ENCODE results near the gene LRRC17. TPM values are rescaled to one million over a fixed set of nuclear protein-coding genes. Genes with fewer than 3 reads are reported as not detected.

The LRRC17 gene
- total and polyA plus RNA-seq, 2 of the 4 experiments (the other 2 are of a cell fraction) = 250 to 280 TPM

- H3K79me1 ChIP-seq (ENCODE audit: low read depth in 1 of 2, low read length in 2 of 2) = no peaks in the 10 kb centered on the region
- no peak overlapping the region for H2BK5ac ChIP-seq (ENCODE audit: low read depth, low read length, poor library complexity, severe bottlenecking)
- H3K4me2 ChIP-seq (ENCODE audit: low read depth, low read length) = no peak overlapping the region
- no peak overlapping the region for H3K56ac ChIP-seq (ENCODE audit: extremely low read depth, insufficient read depth, low read length)
- H2BK15ac ChIP-seq (ENCODE audit: low read depth, low read length) = no peak overlapping the region
- H3K27me3 ChIP-seq (ENCODE audit: control insufficient read depth, insufficient read depth, low read length) = no peaks in the 10 kb centered on the region
- no peak for DNase-seq
- H3K23ac ChIP-seq (ENCODE audit: low read depth, low read length) = no peak overlapping the region
- H4K91ac ChIP-seq (ENCODE audit: insufficient read depth, low read depth, low read length) = no peak overlapping the region
- TF ChIP-seq RAD21 (IDR thresholded peaks at IDR 0.05; ENCODE audit: low read length) = no peak
- no peak for TF ChIP-seq MAFK (IDR thresholded peaks at IDR 0.05; ENCODE audit: low read depth, low read length)
- TF ChIP-seq CTCF (conservative IDR thresholded peaks at IDR 0.05; ENCODE audit: low read depth, low read length) = no peak
- TF ChIP-seq MAZ (IDR thresholded peaks at IDR 0.05; ENCODE audit: borderline replicate concordance, low read depth, low read length) = no peak
- TF ChIP-seq SMC3 (IDR thresholded peaks at IDR 0.05; ENCODE audit: low read depth, low read length) = no peak
- TF ChIP-seq ELK1 (IDR thresholded peaks at IDR 0.05; ENCODE audit: borderline replicate concordance, low read depth, low read length) = no peak
- TF ChIP-seq CHD1 (IDR thresholded peaks at IDR 0.05; ENCODE audit: low read depth, low read length) = no peak
- TF ChIP-seq USF2 (IDR thresholded peaks at IDR 0.05; ENCODE audit: low read depth, low read length) = no peak
- TF ChIP-seq FOS (IDR thresholded peaks at IDR 0.05; ENCODE audit: low read depth, low read length) = no peak
- TF ChIP-seq RCOR1 (IDR thresholded peaks at IDR 0.05; ENCODE audit: insufficient replicate concordance, low read length) = no peak
- TF ChIP-seq CEBPB (IDR thresholded peaks at IDR 0.05; ENCODE audit: low read depth, low read length) = no peak
- TF ChIP-seq MXI1 (IDR thresholded peaks at IDR 0.05; ENCODE audit: borderline replicate concordance, low read depth, low read length) = no peak
- no peak for TF ChIP-seq NFE2L2 (IDR thresholded peaks at IDR 0.05; ENCODE audit: low read depth, low read length)
- TF ChIP-seq BHLHE40 (IDR thresholded peaks at IDR 0.05; ENCODE audit: low read depth, low read length) = no peak
- no peak for TF ChIP-seq POLR2A (IDR thresholded peaks at IDR 0.05; ENCODE audit: low read depth, low read length)
- no peak for TF ChIP-seq RFX5 (IDR thresholded peaks at IDR 0.05; ENCODE audit: low read depth, low read length)
- no peak overlapping the region for H2AFZ ChIP-seq (replicated peaks; ENCODE audit: low read length, poor library complexity)
- no peak overlapping the region for H2BK20ac ChIP-seq (ENCODE audit: low read depth, low read length)
- no peak overlapping the region for H2AK9ac ChIP-seq (replicated peaks; ENCODE audit: low read depth, low read length, poor library complexity)
- H2AK5ac ChIP-seq (ENCODE audit: low read depth, low read length) = no peak overlapping the region
- peaks cover 2% of the 10 kb centered on the region; the same call in 1 of the 2 replicates for H3K9me3 ChIP-seq (ENCODE audit: control insufficient read depth, insufficient read depth, low read length)
- H3K4me1 ChIP-seq (ENCODE audit: control insufficient read depth, insufficient read depth, low read length) = no peaks in the 10 kb centered on the region; the same call in 1 of the 2 replicates
- POLR2A ChIA-PET (ENCODE audit: unreplicated experiment) = no interaction called here
- no peak overlapping the region for H3K9ac ChIP-seq (ENCODE audit: low read depth, low read length)
- no peaks in the 10 kb centered on the region for H3K9me1 ChIP-seq (ENCODE audit: insufficient read depth, low read length)
- no peak overlapping the region for H2BK120ac ChIP-seq (ENCODE audit: low read depth, low read length)
- intact Hi-C loops (cut with micrococcal nuclease) = no loop called here
- H4K8ac ChIP-seq (ENCODE audit: low read depth in 2 of 2, low read length in 2 of 2) = no peak overlapping the region
- dilution Hi-C loops (cut with HindIII; ENCODE audit: low sequenced_read_pairs, unreplicated experiment) = no loop called here
- no peaks in the 10 kb centered on the region for H3K36me3 ChIP-seq (ENCODE audit: control insufficient read depth, insufficient read depth, low read length)
- no peak overlapping the region for H3K4ac ChIP-seq (ENCODE audit: low read depth, low read length)
- ATAC-seq (ENCODE audit: low read depth) = no peak
- no peak overlapping the region for H3K4me3 ChIP-seq (ENCODE audit: insufficient read depth, low read depth, low read length)
- H3K27ac ChIP-seq (ENCODE audit: insufficient read depth, low read length) = no peak overlapping the region
- no TSS peak for BruUV-seq (replicated peaks)
- no peak overlapping the region for H4K5ac ChIP-seq (ENCODE audit: low read depth, low read length)
- in situ Hi-C loops (cut with MboI; ENCODE audit: low sequenced_read_pairs) = no loop called here
- H4K20me1 ChIP-seq (ENCODE audit: insufficient read depth, low read length) = no peaks in the 10 kb centered on the region
- no peak overlapping the region for H3K14ac ChIP-seq (replicated peaks; ENCODE audit: low read depth, low read length)
- CTCF ChIA-PET = no interaction called here
- H3K18ac ChIP-seq (ENCODE audit: low read depth, low read length) = no peak overlapping the region
Measured at GRCh38 chr7:102979670-102980069, 66.9 kb downstream of the LRRC17 start.

All from IMR-90 (cell line).